Measurements from ENCODE around the gene MRPS16.

GRCh38 chr10:73287441-73287840, 35.0 kb upstream of the MRPS16 start:
- TF ChIP-seq CTCF (IDR thresholded peaks at IDR 0.05; ENCODE audit: insufficient read depth, low read depth, low read length) (no peak), EZH2 (IDR thresholded peaks at IDR 0.05; ENCODE audit: insufficient read depth, low read length) (no peak)
